ENCODE results near the gene LRRC7.

DNA sequence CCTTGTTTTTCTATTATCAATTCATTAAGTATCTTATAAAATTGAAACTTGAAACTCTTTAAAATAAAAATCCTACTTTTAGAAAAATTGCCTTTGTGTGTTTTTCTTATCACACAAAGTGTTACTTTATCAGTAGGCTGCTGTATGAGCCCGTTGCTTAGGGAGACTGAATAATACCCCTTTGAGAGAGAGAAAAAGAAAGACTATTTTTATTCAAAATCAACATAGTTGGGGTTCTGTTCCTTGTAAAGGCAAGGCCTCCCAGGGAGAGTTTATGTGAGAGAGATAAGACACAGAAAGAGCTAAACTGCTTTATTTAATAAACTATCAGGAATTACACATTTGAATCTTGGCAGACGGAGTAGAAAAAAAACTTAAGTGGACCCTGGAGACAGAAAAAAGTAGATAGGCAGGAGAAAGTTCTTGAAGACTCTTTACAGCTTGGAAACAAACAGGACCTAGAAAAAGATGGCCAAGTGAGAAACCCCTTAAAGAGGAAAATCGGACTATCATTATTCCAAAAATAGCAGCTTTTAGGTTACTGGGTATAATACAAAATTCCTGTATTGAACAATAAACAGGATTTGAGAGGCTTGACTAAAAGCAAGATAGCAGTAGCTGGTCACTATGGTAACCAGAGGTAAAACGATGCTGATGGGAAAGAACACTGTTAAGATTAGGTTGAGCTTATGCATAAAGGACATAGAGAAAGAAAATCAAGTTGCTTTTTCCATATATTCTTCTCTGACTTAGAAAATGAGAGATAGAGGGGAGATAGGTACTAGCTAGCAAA, 170.9 kb downstream of the LRRC7 start:
- TF ChIP-seq, protein P1, sequence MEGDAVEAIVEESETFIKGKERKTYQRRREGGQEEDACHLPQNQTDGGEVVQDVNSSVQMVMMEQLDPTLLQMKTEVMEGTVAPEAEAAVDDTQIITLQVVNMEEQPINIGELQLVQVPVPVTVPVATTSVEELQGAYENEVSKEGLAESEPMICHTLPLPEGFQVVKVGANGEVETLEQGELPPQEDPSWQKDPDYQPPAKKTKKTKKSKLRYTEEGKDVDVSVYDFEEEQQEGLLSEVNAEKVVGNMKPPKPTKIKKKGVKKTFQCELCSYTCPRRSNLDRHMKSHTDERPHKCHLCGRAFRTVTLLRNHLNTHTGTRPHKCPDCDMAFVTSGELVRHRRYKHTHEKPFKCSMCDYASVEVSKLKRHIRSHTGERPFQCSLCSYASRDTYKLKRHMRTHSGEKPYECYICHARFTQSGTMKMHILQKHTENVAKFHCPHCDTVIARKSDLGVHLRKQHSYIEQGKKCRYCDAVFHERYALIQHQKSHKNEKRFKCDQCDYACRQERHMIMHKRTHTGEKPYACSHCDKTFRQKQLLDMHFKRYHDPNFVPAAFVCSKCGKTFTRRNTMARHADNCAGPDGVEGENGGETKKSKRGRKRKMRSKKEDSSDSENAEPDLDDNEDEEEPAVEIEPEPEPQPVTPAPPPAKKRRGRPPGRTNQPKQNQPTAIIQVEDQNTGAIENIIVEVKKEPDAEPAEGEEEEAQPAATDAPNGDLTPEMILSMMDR (conservative IDR thresholded peaks at IDR 0.05 in 1 of 2, IDR thresholded peaks at IDR 0.05 in 1 of 2; ENCODE audit: low read depth in 1 of 2, low read length in 2 of 2), result no peak
- no peak for TF ChIP-seq EZH2 (IDR thresholded peaks at IDR 0.05; ENCODE audit: low read length, missing control alignments)

Data from fibroblast of lung (primary cell).